Skin epidermis (tissue), 12 donors: ENCODE results near the gene NHERF2.

Source experiments
- H3K27ac ChIP-seq, 21 experiments: fragments of 200-600 bp; sonication (generic) in 11 of 21; one replicate each; pipeline ENCODE4 v1.5.0; 2020; ENCODE audit warnings: mild to moderate bottlenecking in 3 of 21, inconsistent platforms in 2 of 21, moderate library complexity in 2 of 21
- H3K4me3 ChIP-seq, 7 experiments: fragments of 200-600 bp; sonication (generic) in 2 of 7; one replicate each; pipeline ENCODE4 v1.5.0; 2020; ENCODE audit warnings: inconsistent platforms in 2 of 7, mild to moderate bottlenecking in 2 of 7, moderate library complexity in 1 of 7

The NHERF2 gene

DNA sequence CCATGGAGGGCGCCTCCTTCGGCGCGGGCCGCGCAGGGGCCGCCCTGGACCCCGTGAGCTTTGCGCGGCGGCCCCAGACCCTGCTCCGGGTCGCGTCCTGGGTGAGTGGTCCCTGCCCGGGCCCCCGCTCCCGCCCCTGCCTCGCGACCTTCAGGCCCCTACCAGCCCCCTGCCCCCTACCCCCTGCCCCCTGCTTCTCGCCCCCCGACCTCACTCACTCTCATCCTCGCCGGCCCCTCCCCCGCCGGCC is 36.7 kb upstream of the NHERF2 start:
- Histone ChIP-seq H3K27ac (peak overlapping the region in 1 of 21 experiments; percentile 30), H3K4me3 (peak overlapping the region; percentile 14 to 30 (median 17))

DNA sequence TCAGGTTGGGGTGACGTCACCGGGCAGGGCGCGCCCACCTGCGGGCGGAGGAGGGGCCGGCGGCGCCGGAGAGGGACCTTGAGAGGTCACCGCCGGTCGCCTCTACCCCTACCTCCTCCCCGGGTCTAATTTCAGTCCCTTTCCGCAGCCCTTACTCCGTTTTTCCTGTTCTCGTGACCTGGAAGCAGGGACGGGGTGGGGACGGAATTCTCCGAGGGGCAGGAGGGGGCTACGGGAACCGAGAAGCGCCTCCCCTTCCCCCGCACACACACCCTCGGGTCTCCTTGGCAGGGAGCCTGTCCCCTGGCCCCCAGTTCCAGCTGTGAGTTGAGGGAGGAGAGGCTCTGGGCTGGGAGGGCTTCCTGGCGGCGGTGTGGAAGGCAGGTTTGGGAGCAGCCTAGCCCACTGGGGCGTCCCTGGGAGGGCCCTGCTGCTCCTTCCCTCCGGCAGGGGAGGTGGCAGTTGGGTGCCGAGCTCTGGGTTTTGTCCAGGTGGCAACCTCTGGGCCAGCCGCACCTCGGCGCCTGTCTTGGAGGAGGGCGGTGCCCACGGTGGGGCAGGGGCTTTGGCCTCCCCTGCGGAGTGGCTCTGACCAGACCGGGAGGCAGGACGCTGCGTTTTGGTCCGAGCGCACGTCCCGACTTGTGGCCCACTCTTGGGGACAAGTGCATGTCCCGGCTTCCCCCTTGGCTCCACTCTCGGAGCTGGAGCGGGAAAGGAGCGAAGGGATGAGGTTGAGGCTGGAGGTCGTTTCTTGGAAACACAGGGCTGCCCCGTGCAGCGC is 36.2 kb upstream of the NHERF2 start:
- Histone ChIP-seq H3K27ac (peak overlapping the region in 4 of 21 experiments; percentile 3 to 67 (median 38)), H3K4me3 (peak overlapping the region; percentile 14 to 30 (median 17))

DNA sequence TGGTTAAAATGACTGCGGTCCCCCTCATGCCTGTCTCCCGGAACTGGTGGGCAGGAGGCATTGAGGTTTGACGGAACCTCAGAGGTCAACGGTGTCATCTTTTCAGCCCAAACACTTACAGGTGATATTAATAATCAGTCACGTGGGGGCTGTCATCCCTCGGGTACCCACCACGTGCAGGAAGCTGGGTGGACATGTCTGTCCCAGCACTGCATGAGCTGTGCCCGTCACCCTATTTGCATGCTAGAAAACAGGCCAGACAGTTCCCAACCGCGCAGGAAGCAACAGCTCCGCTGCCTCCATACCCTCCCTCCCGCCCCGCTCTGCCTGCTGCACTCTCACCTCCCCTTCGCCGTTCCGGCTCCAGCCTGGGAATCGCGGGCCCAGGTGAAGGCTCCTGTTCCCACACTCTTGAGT is 35.6 kb upstream of the NHERF2 start:
- Histone ChIP-seq H3K27ac (peak overlapping the region in 8 of 21 experiments; percentile 3 to 80 (median 63)), H3K4me3 (peak overlapping the region in 5 of 7 experiments; percentile 20 to 33 (median 27))

DNA sequence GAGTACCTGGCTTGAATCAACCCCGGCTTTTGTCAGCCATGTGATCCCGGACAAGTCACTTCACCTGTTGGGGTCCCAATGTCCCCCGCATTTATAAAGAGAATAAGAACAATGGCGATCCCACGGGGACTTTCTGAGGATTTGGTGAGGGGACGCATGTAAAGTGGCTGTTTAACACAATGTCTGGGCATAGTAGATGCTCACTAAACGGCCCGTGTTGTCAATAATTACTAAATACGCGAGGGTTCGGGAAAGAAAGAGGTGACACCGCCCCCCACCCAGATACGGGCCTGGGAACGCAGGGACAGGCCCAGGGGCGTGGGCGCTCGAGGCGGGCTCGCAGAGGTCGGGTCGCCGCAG is 35.1 kb upstream of the NHERF2 start:
- Histone ChIP-seq H3K4me3 (peak overlapping the region; percentile 20 to 33 (median 27)), H3K27ac (peak overlapping the region in 10 of 21 experiments; percentile 10 to 80 (median 50))

DNA sequence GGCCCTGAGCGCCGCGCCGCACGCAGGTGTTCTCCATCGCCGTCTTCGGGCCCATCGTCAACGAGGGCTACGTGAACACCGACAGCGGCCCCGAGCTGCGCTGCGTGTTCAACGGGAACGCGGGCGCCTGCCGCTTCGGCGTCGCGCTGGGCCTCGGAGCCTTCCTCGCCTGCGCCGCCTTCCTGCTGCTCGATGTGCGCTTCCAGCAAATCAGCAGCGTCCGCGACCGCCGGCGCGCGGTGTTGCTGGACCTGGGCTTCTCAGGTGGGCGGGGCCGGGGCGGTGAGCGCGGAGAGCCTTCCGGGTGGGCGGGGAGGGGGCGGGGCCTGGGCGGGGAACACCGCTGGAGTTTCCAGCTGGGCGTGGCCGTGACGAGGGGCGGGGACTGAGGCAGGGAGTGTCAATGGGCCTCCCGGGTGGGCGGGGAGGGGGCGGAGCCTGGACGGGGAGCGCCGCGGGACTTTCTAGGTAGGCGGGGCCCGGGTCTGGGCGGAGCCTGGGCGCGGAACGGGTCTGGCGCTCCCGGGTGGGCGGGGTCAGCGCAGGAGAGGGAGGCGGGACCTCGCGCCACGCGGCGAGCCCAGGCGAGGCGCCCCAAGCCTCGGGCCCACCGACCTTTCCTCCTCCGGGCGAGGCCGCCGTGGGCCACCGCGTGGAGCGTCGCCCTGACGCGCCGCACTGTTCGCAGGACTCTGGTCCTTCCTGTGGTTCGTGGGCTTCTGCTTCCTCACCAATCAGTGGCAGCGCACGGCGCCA is 34.6 kb upstream of the NHERF2 start:
- Histone ChIP-seq H3K4me3 (peak overlapping the region; percentile 20 to 33 (median 27)), H3K27ac (peak overlapping the region in 10 of 21 experiments; percentile 10 to 80 (median 50))

DNA sequence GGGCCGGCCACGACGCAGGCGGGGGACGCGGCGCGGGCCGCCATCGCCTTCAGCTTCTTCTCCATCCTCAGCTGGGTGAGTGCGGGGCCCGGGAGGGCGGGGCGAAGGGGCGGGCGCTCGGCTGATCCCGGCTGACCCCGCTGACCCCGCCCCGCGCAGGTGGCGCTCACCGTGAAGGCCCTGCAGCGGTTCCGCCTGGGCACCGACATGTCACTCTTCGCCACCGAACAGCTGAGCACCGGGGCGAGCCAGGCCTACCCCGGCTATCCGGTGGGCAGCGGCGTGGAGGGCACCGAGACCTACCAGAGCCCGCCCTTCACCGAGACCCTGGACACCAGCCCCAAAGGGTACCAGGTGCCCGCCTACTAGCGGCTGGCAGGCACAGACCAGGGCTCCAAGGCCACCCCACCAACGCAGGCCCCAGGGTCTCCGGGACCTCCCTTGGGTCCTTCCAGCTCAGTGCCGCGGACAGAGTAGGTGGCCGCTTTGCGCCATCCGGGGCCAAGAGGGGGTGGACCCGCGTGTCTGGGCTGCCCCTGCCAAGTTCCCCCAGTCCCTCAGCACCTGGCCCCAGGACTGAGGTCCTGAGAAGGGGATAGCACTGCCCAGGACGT is 33.9 kb upstream of the NHERF2 start:
- Histone ChIP-seq H3K4me3 (peak overlapping the region in 2 of 7 experiments; percentile 20 to 27), H3K27ac (peak overlapping the region in 2 of 21 experiments; percentile 11 to 33)

DNA sequence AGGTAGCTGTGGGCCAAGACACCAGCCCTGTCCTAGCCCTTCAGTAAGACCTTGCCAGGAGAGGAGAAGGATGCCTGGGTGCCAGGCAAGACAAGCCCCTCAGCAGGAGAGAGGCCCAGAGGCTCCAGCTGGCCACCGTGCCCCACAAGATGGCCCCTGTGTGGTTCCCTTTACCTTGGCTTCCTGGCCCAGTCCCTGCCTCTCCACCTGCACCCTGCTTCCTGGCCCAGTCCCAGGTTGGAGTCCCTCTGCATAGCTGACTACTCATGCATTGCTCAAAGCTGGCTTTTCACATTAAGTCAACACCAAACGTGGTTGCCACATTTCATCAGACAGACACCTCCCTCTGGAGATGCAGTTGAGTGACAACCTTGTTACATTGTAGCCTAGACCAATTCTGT is 33.0 kb upstream of the NHERF2 start:
- peak overlapping the region in 1 of 21 experiments; percentile 7 for H3K27ac ChIP-seq

DNA sequence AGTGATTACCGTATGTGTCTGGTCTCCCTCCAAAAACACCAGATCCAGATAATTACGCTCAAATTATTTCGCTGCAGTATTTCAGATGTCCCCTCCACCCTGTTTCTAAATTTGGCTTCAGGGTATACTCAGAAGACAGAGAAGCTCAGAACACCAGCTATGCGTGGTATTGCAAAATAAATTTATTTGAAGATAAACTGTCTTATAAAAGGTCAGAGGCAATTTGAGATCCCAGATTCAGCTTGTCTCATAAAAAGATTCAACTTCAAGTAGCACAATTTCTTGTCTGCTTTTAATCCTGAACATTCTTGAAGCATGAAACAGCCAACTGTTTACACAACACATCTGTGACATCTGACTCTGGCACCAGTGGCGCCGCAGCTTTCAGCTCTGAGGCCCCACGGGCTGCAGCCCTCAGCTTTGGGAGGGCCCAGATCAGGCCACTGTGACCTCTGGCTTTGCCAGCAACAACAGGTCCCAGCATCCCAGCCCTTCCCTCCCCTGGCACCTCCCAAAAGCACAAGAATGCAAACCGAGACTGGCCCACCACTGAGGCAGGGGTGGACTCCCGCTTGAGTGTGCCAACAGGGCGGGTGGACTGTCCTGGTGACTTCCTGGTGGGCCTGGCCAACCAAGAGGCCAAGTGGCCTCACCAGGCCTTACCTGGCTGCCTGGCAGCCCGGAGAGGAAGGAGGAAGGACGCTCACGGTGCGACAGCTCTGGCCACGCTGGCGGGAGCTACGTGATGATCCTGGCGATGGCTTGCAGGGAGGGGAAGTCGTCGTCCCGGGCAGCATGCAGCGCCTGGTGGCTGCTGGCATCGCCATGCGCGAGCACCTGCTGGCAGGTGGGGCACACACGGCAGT is 29.0 kb upstream of the NHERF2 start:
- peak overlapping the region in 6 of 21 experiments; percentile 15 to 64 (median 29) for H3K27ac ChIP-seq
- H3K4me3 ChIP-seq, result no peak overlapping the region

More for the DNA sequence above, 33.0 kb upstream of the NHERF2 start:
- no peak overlapping the region for H3K4me3 ChIP-seq

DNA sequence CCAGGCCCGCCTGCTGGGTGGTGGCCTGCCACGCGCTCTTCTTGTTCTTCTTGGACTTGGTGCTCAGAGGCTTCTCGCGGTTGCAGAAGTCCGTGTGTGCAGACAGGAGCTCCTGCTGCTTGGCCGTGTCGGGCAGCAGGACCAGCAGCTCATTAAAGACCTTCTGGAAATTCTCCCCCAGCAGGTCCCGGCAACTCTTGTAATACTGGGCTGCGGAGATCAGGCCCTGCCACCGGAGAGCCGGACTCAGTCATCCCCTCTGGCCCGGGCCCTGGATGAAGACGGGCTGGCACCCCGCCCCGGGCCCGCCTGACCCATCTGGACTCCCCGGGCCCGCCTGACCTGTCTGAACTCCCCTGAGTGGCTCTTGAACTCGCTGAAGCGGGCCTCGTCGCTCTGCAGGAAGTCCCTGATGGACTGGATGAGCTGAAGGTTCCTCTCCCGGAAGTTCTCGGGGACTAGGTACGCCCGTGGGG is 28.3 kb upstream of the NHERF2 start:
- Histone ChIP-seq H3K4me3 (no peak overlapping the region), H3K27ac (peak overlapping the region in 3 of 21 experiments; percentile 29 to 42 (median 29))

DNA sequence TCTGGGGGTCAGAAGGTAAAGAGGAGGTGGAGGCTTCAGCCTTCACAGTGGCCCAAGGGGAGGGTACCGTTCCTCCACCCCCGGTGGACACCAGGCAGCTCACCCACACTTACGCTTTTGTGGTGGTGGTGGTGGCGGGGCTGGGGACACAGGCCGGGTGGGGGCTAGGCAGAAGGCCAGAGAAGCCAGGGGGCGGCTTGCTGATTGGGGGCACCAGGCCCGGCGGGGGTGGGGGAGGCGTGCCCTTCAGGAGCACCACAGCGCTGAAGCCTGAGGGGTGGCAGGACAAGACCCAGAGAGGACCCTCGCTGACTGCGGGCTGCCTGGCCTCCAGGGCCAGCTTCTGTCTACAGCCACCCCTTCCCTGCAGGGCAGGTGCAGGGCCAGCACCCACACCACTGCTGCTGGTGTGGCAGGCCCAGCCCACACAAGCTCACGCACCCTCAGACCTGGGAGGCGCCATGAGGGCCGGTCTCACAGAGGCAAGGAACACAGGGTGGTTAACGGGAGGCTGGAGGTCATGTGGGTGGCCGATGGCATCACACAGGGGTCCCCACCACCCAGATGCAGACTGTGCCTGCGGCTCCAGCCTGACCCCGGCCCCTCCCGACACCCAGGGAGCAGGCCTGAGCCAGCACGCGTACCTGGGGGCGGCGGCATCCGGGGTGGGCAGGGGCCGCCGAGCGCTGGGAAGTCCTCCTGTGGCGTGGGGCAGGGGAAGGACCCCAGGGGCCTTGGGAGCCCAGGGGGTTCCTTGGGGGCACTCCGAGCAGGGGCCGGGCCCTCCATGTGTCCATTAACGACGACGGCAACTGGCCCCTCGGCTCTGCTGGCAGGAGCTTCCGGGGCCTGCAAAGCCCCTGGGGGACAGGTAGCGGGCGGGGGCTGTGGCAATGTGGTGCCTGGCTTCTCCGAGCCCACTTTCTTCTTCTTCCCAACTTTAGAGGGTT is 27.6 kb upstream of the NHERF2 start:
- Histone ChIP-seq H3K4me3 (no peak overlapping the region), H3K27ac (peak overlapping the region in 2 of 21 experiments; percentile 2 to 14)

DNA sequence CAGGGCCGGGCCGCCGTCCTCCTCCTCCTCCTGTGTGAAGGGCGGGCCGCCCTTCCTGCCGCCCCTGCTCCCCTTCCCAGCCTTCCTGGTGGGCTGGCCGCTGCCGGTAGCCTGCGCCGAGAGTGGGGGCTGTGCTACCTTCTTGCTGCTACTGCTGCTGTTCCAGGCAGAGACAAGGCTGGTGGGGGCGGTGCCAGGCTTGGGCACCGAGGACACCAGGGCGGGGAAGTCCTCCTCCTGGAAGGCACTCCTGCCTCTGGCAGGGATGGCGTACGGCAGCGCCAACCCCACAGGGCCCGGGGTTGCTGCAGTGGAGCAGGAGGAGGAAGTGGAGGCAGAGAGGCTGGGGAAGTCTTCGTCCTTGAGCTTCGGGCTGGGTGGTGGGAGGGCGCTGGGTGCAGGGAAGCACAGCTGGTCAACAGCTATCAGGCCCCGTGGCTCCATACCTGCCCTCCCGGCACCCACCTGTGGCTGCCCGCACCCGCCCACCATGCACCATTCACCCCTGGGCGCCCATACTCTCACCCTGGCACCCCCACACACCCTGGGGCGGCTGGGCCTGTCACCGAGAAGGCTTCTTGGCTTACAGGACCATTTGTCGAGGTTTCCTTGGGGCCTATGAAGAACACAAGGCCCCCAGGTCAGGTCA is 26.7 kb upstream of the NHERF2 start:
- Histone ChIP-seq H3K27ac (no peak overlapping the region), H3K4me3 (no peak overlapping the region)

DNA sequence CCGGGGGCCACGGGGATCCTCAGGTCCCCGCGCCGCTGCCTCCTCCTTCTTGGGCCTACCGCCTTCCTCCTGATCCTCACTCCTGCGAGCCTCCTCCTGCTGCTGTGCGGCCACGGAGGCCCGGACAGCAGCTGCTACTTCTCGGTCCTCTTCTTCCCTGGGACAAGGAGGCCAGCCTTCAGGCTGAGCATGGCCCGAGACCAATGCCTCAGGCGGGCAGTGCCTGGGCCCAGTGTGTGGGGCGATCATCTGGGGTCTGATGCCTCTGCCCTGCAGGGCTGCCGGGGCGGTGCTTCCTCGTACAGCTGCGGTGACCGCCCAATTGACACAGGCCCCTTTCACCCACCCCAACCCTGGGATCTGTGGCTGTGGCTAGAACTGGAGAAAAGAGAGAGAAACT is 25.7 kb upstream of the NHERF2 start:
- no peak overlapping the region for H3K27ac ChIP-seq
- no peak overlapping the region for H3K4me3 ChIP-seq

DNA sequence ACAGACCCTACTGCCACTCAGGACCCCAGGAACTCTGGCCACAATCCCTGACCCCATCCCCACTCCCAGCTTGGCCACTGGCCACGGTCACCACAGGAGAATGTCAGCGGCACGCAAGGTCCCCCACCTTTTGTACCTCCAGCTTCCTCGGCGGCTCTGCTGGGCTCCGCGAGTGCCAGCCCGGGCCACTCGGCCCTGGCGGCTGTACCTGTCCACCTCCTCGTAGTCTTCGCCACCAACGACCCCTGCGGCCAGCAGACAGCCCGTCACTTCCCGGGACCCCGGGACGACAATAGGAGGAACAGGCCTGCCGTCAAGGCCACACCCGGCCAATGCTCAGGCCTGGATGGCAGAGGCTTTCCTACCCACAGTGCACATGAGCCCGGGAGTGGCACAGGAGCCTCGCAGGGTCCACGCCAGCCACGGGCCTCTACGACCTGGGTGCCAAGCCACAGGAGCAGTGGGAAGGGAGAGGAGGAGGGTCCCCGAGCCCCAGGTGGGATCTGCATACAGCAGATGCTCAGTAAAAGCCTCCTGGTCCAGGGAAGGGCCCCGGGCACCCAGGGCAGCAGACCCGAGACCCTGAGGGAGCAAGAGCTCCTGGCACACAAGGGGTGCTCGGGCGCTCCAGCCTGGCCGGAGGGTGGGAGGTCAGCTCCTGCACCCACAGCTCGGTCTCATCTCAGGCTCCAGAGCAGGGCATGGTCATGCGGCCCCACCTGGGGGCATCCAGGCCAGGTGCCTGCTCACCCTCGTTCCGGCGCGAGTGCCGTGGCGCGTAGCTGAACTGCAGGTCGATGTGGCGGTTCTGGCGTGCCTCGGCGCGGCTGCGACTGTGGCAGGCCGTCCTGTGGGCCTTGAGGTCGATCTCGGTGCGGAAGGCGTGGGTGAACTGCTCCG is 25.0 kb upstream of the NHERF2 start:
- Histone ChIP-seq H3K27ac (no peak overlapping the region), H3K4me3 (no peak overlapping the region)

DNA sequence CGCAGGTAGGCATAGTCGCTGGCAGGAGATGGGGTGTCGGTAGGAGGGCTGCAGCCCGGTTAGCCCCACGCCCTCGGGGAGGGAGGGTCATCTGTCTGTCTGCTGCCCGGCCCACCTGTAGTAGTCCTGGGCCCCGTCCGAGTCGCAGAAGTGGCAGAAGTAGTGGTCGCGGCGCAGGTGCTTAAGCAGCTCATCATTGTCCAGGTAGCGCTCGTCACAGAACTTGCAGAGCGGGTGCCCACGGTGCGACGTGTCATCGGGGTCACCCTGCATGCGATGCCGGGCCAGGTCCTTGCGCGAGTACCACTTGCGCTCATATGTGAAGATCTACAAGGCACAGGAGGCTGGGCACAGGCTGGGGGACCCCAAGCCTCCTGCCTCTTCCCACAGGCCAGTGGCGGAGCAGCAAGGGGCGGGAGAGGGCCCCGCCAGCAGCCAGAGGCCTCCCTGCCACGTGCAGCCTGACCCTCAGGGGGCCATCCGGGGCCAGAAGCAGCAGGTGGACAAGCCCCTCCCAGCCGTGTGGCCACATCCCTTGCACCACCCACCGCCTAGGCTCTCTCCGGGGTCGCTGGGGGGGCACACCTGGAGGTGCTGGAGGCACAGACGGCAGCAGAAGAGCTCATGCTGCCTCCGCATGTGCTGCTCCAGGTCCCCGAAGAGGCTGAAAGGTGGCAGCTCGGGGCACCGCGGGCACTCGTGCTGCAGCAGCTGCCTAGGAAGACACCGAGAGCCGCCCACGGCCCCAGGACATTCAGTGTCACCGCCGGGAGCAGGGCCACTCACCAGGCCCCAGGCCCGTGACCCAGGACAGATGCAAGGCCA is 24.1 kb upstream of the NHERF2 start:
- Histone ChIP-seq H3K27ac (no peak overlapping the region), H3K4me3 (no peak overlapping the region)

DNA sequence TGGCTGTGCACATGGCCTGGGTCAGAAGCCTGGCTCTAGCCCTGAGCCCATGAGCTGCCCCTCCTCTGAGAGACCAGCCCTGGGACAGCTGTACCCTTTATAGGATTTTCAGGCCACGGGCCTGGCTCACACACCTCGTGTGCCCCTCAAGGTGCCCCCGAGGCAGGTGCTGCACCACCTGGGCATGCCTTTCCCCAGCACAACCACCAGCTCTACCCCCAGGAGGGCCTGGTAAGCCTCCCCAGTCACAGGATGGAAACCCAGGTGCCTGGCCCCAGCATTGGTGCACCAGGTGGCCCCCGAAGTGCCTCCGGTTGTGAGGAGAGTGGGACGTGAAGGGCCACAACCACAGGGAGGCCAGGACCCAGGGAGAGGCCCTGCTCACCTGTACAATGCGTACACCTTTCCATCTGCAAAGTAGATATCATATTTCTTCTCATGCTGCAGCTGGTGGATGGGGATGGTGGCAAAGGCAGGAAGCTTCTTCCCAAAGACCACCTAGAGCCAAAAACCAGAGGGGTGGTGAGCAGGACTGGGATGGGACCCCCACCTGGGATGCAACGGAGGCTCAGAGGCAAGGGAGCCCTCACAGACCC is 23.4 kb upstream of the NHERF2 start:
- peak overlapping the region in 1 of 21 experiments; percentile 37 for H3K27ac ChIP-seq
- H3K4me3 ChIP-seq, result no peak overlapping the region
